GM20000 (cell line): ENCODE measurements around the gene CRYBA1.
A peak's percentile ranks its signal among the peaks of the same experiment; 100 is the strongest.

Experiments
- DNase-seq: peaks from one replicate; pipeline ENCODE4 v3.0.0; 2012; ENCODE audit warnings: low spot score
- TF ChIP-seq, protein P1 (sequence below): IDR thresholded peaks from 2 replicates; pipeline ENCODE4 v1.5.1; 2012; ENCODE audit warnings: mild to moderate bottlenecking, control low read depth; ENCODE audit errors: extremely low read depth, missing control alignments

CRYBA1 gene

GRCh38 chr17:29240477-29240876 is 6.2 kb upstream of the CRYBA1 start:
- TF ChIP-seq, protein P1, sequence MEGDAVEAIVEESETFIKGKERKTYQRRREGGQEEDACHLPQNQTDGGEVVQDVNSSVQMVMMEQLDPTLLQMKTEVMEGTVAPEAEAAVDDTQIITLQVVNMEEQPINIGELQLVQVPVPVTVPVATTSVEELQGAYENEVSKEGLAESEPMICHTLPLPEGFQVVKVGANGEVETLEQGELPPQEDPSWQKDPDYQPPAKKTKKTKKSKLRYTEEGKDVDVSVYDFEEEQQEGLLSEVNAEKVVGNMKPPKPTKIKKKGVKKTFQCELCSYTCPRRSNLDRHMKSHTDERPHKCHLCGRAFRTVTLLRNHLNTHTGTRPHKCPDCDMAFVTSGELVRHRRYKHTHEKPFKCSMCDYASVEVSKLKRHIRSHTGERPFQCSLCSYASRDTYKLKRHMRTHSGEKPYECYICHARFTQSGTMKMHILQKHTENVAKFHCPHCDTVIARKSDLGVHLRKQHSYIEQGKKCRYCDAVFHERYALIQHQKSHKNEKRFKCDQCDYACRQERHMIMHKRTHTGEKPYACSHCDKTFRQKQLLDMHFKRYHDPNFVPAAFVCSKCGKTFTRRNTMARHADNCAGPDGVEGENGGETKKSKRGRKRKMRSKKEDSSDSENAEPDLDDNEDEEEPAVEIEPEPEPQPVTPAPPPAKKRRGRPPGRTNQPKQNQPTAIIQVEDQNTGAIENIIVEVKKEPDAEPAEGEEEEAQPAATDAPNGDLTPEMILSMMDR = no peak
- DNase-seq = no peak

- TF ChIP-seq, protein P1 = peak; percentile 24
These were observed 5.4 kb upstream of the CRYBA1 start for GRCh38 chr17:29240968-29241963.

DNA sequence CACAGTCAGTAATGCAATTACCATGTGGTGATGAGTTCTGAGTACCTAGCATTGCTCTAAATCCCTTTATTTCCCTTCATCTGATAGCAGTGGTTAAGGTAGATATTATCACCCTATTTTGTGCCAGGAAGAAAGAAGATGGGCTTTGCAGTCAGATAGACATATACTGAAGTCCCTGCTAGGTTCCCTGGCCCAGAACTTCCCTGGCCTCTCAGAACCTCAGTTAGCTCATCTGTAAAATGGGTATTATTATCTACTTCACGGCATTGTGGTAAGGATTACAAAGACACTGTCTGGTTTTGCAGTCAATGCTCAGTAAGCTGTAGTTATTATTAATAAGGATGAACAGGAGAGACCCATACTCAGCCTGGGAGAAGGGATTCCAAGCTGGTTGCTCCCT is 4.6 kb upstream of the CRYBA1 start:
- TF ChIP-seq, protein P1 = no peak
- DNase-seq = no peak

More at GRCh38 chr17:29240968-29241963, 5.4 kb upstream of the CRYBA1 start:
- no peak for DNase-seq

DNA sequence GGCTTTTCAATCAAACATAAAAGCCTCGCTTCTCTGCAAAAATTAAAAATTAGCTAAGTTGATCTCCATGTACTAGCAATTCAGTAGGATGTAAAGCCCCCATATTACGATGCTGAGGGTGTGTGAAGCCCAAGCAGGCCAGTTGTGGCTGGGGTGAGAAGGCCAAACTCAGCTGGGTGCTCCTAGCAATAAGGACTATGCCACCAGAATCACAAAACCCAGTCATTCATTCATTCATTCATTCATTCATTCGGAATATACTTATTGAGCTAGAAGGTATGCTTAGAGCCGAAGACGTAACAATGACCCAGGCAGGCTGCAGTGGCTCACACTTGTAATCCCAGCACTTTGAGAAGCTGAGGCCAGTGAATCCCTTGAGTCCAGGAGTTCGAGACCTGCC is 3.9 kb upstream of the CRYBA1 start:
- TF ChIP-seq, protein P1 = no peak
- no peak for DNase-seq

GRCh38 chr17:29243792-29244191 is 2.9 kb upstream of the CRYBA1 start:
- TF ChIP-seq, protein P1 = no peak
- peak; percentile 30 for DNase-seq

- TF ChIP-seq, protein P1 = no peak
- DNase-seq = no peak
These were observed 1.3 kb upstream of the CRYBA1 start for GRCh38 chr17:29245401-29245800.

DNA sequence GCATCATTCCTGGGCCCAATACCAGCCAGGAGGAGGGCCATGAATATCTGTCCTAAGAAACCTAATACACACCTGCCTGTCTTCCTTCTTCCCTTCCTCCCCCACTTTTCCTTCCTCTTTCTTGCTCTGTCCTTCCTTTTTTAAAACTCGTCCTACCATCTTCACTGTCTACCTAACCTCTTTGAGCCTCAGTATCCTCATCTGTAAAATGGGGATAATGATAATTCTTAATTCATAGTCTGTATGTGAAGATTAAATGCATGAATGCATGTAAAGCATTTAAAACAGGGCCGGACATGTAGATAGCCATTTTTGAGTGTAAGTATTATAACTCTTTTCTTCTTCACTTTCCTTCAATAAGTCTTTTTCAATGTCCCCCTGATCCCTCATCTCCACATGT is 560 bp downstream of the CRYBA1 start:
- TF ChIP-seq, protein P1 = no peak
- no peak for DNase-seq
